ENCODE results near the gene PLXNB1.

DNA sequence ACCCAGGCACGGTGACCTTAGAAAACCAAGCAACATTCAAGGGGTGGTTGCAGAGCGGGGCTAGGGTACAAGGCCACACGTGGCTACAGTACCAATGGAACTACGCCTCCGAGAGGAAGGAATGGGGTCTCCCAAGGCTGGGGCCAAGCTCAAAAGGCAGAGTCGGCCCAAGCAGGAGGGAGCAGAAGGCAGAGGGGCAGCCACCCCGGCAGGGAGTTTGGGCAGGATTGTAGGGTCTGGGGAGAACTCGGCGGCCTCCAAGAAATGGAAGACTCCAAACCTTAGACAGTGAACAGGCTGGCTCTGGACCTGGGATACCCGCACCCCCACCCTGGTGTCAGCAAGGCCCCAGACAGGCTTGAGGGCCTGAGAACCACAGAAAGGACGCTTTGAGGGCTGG lies 45.3 kb upstream of the PLXNB1 start:
- TF ChIP-seq, protein P1, sequence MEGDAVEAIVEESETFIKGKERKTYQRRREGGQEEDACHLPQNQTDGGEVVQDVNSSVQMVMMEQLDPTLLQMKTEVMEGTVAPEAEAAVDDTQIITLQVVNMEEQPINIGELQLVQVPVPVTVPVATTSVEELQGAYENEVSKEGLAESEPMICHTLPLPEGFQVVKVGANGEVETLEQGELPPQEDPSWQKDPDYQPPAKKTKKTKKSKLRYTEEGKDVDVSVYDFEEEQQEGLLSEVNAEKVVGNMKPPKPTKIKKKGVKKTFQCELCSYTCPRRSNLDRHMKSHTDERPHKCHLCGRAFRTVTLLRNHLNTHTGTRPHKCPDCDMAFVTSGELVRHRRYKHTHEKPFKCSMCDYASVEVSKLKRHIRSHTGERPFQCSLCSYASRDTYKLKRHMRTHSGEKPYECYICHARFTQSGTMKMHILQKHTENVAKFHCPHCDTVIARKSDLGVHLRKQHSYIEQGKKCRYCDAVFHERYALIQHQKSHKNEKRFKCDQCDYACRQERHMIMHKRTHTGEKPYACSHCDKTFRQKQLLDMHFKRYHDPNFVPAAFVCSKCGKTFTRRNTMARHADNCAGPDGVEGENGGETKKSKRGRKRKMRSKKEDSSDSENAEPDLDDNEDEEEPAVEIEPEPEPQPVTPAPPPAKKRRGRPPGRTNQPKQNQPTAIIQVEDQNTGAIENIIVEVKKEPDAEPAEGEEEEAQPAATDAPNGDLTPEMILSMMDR (conservative IDR thresholded peaks at IDR 0.05; ENCODE audit: low read depth, low read length): no peak
- TF ChIP-seq EZH2 (IDR thresholded peaks at IDR 0.05; ENCODE audit: borderline replicate concordance, low read depth, low read length, poor library complexity, severe bottlenecking): no peak
